Mesenchymal stem cell (in vitro differentiated cells and primary cell): Measurements from ENCODE around the gene HMGXB4.

Source experiments
- DNase-seq: peaks from one replicate; pipeline ENCODE4 v3.0.0-alpha.2; 2013
- H2AFZ ChIP-seq: one replicate; pipeline ENCODE4 v1.6.1; 2013; ENCODE audit warnings: low read depth, mild to moderate bottlenecking, control low read depth, inconsistent platforms, low read length, moderate library complexity
- H2AK5ac ChIP-seq: 2 replicates; pipeline ENCODE4 v1.6.1; 2013; ENCODE audit warnings: low read length, moderate library complexity, mild to moderate bottlenecking, inconsistent platforms; ENCODE audit not compliant: severe bottlenecking
- H2BK120ac ChIP-seq: one replicate; pipeline ENCODE4 v1.6.1; 2013; ENCODE audit warnings: low read depth, mild to moderate bottlenecking, inconsistent platforms, low read length, moderate library complexity
- H2BK12ac ChIP-seq, 2 experiments: one replicate each; pipeline ENCODE4 v1.6.1; 2013; ENCODE audit warnings: inconsistent platforms in 2 of 2, low read length in 2 of 2, mild to moderate bottlenecking in 2 of 2, moderate library complexity in 2 of 2, control low read depth in 1 of 2
- H2BK15ac ChIP-seq: one replicate; pipeline ENCODE4 v1.6.1; 2013; ENCODE audit warnings: mild to moderate bottlenecking, low read depth, inconsistent platforms; ENCODE audit not compliant: poor library complexity, severe bottlenecking
- H2BK5ac ChIP-seq: 2 replicates; pipeline ENCODE4 v1.6.1; 2013; ENCODE audit warnings: low read depth, mild to moderate bottlenecking, low read length, control low read depth, inconsistent platforms; ENCODE audit not compliant: poor library complexity, severe bottlenecking
- H3K14ac ChIP-seq, 2 experiments: one replicate each; pipeline ENCODE4 v1.6.1; 2013; ENCODE audit warnings: inconsistent platforms in 2 of 2, low read length in 2 of 2, control low read depth in 1 of 2, mild to moderate bottlenecking in 1 of 2, moderate library complexity in 1 of 2
- H3K18ac ChIP-seq, 2 experiments: one replicate each; pipeline ENCODE4 v1.6.1; 2013; ENCODE audit warnings: inconsistent platforms in 2 of 2, low read length in 2 of 2, control low read depth in 1 of 2, low read depth in 1 of 2, mild to moderate bottlenecking in 1 of 2
- H3K23ac ChIP-seq, 2 experiments: one replicate each; pipeline ENCODE4 v1.6.1; 2013; ENCODE audit warnings: inconsistent platforms in 2 of 2, low read length in 2 of 2, mild to moderate bottlenecking in 2 of 2, moderate library complexity in 2 of 2, control low read depth in 1 of 2
- H3K27ac ChIP-seq: 2 replicates; pipeline ENCODE4 v1.5.1; 2013; ENCODE audit warnings: mild to moderate bottlenecking, moderate library complexity, low read length, control low read depth, inconsistent platforms; ENCODE audit not compliant: poor library complexity, severe bottlenecking
- H3K27me3 ChIP-seq, 2 experiments: 2 replicates each; pipeline versions ENCODE4 v1.6.1 to v1.7.0; 2013; ENCODE audit warnings: low read length in 2 of 2, mild to moderate bottlenecking in 2 of 2, moderate library complexity in 2 of 2, control low read depth in 1 of 2, inconsistent platforms in 1 of 2; ENCODE audit not compliant: control insufficient read depth in 1 of 2, insufficient read depth in 1 of 2
- H3K36me3 ChIP-seq, 2 experiments: 2 replicates each; pipeline versions ENCODE4 v1.6.1 to v1.7.0; 2013; ENCODE audit warnings: low read length in 2 of 2, control low read depth in 1 of 2, inconsistent platforms in 1 of 2, low read depth in 1 of 2, mild to moderate bottlenecking in 1 of 2; ENCODE audit not compliant: insufficient read depth in 2 of 2, control insufficient read depth in 1 of 2
- H3K4ac ChIP-seq, 2 experiments: one replicate each; pipeline ENCODE4 v1.6.1; 2013; ENCODE audit warnings: inconsistent platforms in 2 of 2, low read length in 2 of 2, mild to moderate bottlenecking in 2 of 2, moderate library complexity in 2 of 2, control low read depth in 1 of 2, low read depth in 1 of 2
- H3K4me1 ChIP-seq: 2 replicates; pipeline ENCODE4 v1.6.1; 2013; ENCODE audit warnings: low read depth, low read length, control low read depth; ENCODE audit not compliant: control insufficient read depth, insufficient read depth
- H3K4me2 ChIP-seq: 2 replicates; pipeline ENCODE4 v1.6.1; 2013; ENCODE audit warnings: low read length, mild to moderate bottlenecking, inconsistent platforms; ENCODE audit not compliant: poor library complexity, severe bottlenecking
- H3K4me3 ChIP-seq, 2 experiments: 2 replicates each; pipeline versions ENCODE4 v1.5.1 to v1.7.0; 2013; ENCODE audit warnings: low read length in 2 of 2, mild to moderate bottlenecking in 2 of 2, control low read depth in 1 of 2, low read depth in 1 of 2; ENCODE audit not compliant: insufficient read depth in 1 of 2
- H3K79me1 ChIP-seq: replicated peaks from 2 replicates; pipeline ENCODE4 v1.6.1; 2013; ENCODE audit warnings: mild to moderate bottlenecking, control low read depth, low read length, inconsistent platforms; ENCODE audit not compliant: poor library complexity, severe bottlenecking
- H3K9ac ChIP-seq: 2 replicates; pipeline ENCODE4 v1.7.0; 2013; ENCODE audit warnings: mild to moderate bottlenecking, low read length, moderate library complexity
- H3K9me3 ChIP-seq: 2 replicates; pipeline ENCODE4 v1.7.0; 2013; ENCODE audit warnings: mild to moderate bottlenecking, low read length; ENCODE audit not compliant: control insufficient read depth
- H4K8ac ChIP-seq: one replicate; pipeline ENCODE4 v1.6.1; 2013; ENCODE audit warnings: inconsistent platforms, mild to moderate bottlenecking, low read length, moderate library complexity
- H4K91ac ChIP-seq: one replicate; pipeline ENCODE4 v1.6.1; 2013; ENCODE audit warnings: mild to moderate bottlenecking, low read length, inconsistent platforms
- WGBS: methylation state at CpG from one replicate; pipeline ENCODE4 v1.1.7; 2013; ENCODE audit warnings: mixed read lengths; 5-methylcytosine and 5-hydroxymethylcytosine counted together

The HMGXB4 gene

DNA sequence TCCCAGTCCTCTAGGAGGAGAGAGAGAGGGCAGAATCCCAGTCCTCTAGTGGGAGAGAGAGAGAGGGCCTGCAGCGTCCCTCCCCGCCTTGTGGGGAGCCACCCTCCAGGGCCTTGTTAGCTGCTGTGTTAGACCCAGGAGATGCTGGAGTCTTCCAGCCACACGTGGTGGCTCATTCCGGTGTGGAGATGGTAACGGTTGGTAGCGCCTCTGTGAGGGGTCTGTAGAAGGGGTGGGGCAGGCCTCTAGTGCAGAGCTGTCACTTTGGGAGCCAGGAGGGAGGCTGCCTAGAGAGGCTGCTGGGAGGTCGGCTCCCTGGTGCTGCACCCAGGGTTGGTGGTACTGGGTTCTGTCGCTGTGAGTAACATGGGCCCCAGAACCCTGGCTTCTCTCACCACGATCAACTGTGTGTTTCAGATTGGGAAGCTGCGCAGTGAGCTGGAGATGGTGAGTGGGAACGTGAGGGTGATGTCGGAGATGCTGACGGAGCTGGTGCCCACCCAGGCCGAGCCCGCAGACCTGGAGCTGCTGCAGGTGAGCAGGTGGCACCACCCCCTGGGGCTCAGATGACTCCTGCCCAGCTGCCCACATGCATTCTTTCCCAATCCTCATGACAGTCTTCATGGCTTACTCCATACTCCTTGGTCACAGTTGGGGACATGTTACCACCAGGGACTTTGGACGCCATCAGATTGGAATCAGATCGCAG is 69.7 kb downstream of the HMGXB4 start:
- Histone ChIP-seq H2BK12ac (no peak overlapping the region), H3K27me3 (no peaks in the 10 kb centered on the region), H4K91ac (no peak overlapping the region), H3K4me2 (no peak overlapping the region), H3K4me3 (no peak overlapping the region), H3K14ac (no peak overlapping the region), H3K36me3 (peaks cover 77 to 94% of the 10 kb centered on the region in 2 experiments), H3K9ac (no peak overlapping the region), H2AK5ac (no peak overlapping the region), H3K9me3 (no peaks in the 10 kb centered on the region), H3K27ac (no peak overlapping the region), H2BK15ac (no peak overlapping the region), H3K79me1 (peaks cover 2% of the 10 kb centered on the region), H2BK120ac (no peak overlapping the region), H3K18ac (no peak overlapping the region), H4K8ac (no peak overlapping the region), H2AFZ (no peak overlapping the region), H3K4ac (no peak overlapping the region), H2BK5ac (no peak overlapping the region), H3K23ac (no peak overlapping the region), H3K4me1 (peaks cover 6% of the 10 kb centered on the region)
- no peak for DNase-seq
- 97% methylated on average over 17 of the region's 17 CpGs for WGBS

- Histone ChIP-seq H2BK5ac (no peak overlapping the region), H3K4me1 (peaks cover 6% of the 10 kb centered on the region), H2BK120ac (no peak overlapping the region), H2AFZ (no peak overlapping the region), H2BK15ac (peak overlapping the region; percentile 36), H4K91ac (peak overlapping the region; percentile 18), H3K79me1 (peaks cover 2% of the 10 kb centered on the region), H2AK5ac (no peak overlapping the region), H2BK12ac (no peak overlapping the region), H3K14ac (no peak overlapping the region), H3K9me3 (no peaks in the 10 kb centered on the region), H3K27ac (no peak overlapping the region), H3K23ac (no peak overlapping the region), H3K36me3 (peaks cover 75 to 94% of the 10 kb centered on the region in 2 experiments), H3K4ac (no peak overlapping the region), H3K4me2 (no peak overlapping the region), H4K8ac (peak overlapping the region; percentile 51), H3K4me3 (no peak overlapping the region), H3K18ac (no peak overlapping the region), H3K9ac (no peak overlapping the region), H3K27me3 (no peaks in the 10 kb centered on the region)
- 94% methylated on average over 21 of the region's 21 CpGs for WGBS
- DNase-seq, result no peak
Observed at GRCh38 chr22:35327690-35328471, 70.6 kb downstream of the HMGXB4 start.

DNA sequence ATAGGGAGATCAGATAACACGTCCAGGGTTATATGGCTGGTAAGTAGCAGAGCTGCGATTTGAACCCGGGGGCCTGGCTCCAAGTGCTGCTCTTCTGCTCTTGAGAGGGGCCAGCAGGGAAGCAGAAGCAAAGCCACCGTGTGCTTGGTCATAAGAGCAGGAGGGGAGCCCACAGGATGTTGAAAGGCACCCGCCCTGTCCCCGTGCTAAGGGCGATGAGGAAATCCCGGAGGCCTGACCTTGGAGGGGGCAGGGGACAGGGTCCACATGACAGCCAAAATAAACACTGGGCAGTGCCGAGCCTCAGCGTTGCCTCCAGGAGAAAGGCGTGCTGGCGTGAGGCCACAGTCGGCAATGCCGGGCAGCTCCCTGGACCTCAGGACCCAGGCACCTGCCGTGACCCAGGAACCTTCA is 71.2 kb downstream of the HMGXB4 start:
- Histone ChIP-seq H3K9me3 (no peaks in the 10 kb centered on the region), H4K8ac (peak overlapping the region; percentile 51), H3K27ac (no peak overlapping the region), H2BK15ac (no peak overlapping the region), H2AFZ (no peak overlapping the region), H3K14ac (no peak overlapping the region), H3K4me2 (no peak overlapping the region), H3K18ac (no peak overlapping the region), H2BK12ac (no peak overlapping the region), H2AK5ac (no peak overlapping the region), H2BK120ac (no peak overlapping the region), H3K36me3 (peaks cover 75 to 94% of the 10 kb centered on the region in 2 experiments), H3K79me1 (peaks cover 2% of the 10 kb centered on the region), H3K4me3 (no peak overlapping the region), H3K23ac (no peak overlapping the region), H4K91ac (no peak overlapping the region), H3K4me1 (peaks cover 6% of the 10 kb centered on the region), H2BK5ac (no peak overlapping the region), H3K27me3 (no peaks in the 10 kb centered on the region), H3K4ac (no peak overlapping the region), H3K9ac (no peak overlapping the region)
- DNase-seq, result no peak
- WGBS, result 97% methylated on average over 15 of the region's 15 CpGs

DNA sequence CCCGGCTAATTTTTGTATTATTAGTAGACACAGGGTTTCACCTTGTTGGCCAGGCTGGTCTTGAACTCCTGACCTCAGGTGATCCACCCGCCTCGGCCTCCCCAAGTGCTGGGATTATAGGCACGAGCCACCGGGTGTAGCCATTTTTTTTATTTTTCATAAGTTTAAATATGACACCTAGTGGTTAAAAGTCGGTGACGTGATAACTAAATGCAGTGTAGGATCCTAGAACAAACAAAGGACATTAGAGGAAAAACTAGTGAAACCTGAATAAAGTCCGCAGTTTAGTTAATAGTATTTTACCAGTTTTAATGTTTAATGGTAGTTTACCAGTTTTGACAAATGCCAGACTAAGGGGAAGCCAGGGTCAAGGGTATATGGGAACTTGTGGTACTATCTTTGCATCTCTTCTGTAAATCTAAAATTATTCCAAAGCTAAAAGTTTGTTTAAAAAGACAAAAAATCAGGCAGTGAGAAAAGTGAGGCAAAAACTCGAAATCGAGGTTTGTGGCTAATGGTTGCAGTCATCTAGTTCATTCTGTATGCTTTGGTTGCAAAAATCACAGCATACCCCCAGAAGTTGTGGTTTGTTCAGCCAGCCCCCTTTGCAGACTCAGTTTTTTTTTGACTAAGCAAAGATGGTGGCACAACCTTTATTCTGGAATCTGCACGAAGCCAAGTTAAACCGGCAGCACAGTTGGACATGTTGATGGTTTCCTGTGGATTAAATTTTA is 72.0 kb downstream of the HMGXB4 start:
- Histone ChIP-seq H4K91ac (peak overlapping the region; percentile 95), H3K27ac (no peak overlapping the region), H2AK5ac (no peak overlapping the region), H3K4me3 (no peak overlapping the region), H2BK120ac (peak overlapping the region; percentile 71), H3K36me3 (peaks cover 75 to 94% of the 10 kb centered on the region in 2 experiments), H2BK15ac (no peak overlapping the region), H3K23ac (no peak overlapping the region), H3K4me1 (peaks cover 9% of the 10 kb centered on the region), H3K14ac (no peak overlapping the region), H3K27me3 (no peaks in the 10 kb centered on the region), H3K79me1 (peaks cover 2% of the 10 kb centered on the region), H4K8ac (peak overlapping the region; percentile 88), H3K4me2 (no peak overlapping the region), H3K9me3 (no peaks in the 10 kb centered on the region), H3K9ac (no peak overlapping the region), H2BK5ac (no peak overlapping the region), H3K4ac (peak overlapping the region; percentile 34 to 85), H2BK12ac (peak overlapping the region in 1 of 2 experiments; percentile 73), H2AFZ (no peak overlapping the region), H3K18ac (peak overlapping the region; percentile 25 to 75)
- no peak for DNase-seq
- 95% methylated on average over 11 of the region's 12 CpGs for WGBS
